NAMALWA (cell line): ENCODE measurements around the gene AQP7.
A peak's percentile ranks its signal among the peaks of the same experiment; 100 is the strongest.
"Not testable (repeated sequence)": the region's sequence is repeated elsewhere in the genome, so short reads cannot be mapped to it uniquely, and the experiment has no call there.

Experiments used
- DNase-seq: peaks from one replicate; pipeline ENCODE4 v3.0.0-alpha.2; 2015; ENCODE audit warnings: low spot score

AQP7 gene

GRCh38 chr9:33374634-33375237, 27.6 kb downstream of the AQP7 start:
- DNase-seq = peak; percentile 82

- DNase-seq = no peak
These were observed 28.2 kb downstream of the AQP7 start for GRCh38 chr9:33374190-33374589.

GRCh38 chr9:33372900-33373299, 29.5 kb downstream of the AQP7 start:
- no peak for DNase-seq

GRCh38 chr9:33366979-33367480, 35.3 kb downstream of the AQP7 start:
- no peak for DNase-seq

- DNase-seq = not testable (repeated sequence)
These were observed 37.6 kb downstream of the AQP7 start for GRCh38 chr9:33364814-33365213.

GRCh38 chr9:33364127-33364526, 38.2 kb downstream of the AQP7 start:
- DNase-seq = no peak

- DNase-seq = not testable (repeated sequence)
These were observed 43.7 kb downstream of the AQP7 start for GRCh38 chr9:33358641-33359040.

GRCh38 chr9:33355933-33356332, 46.4 kb downstream of the AQP7 start:
- no peak for DNase-seq

- no peak for DNase-seq
These were observed 47.6 kb downstream of the AQP7 start for GRCh38 chr9:33354651-33355211.

GRCh38 chr9:33351547-33351946, 50.8 kb downstream of the AQP7 start:
- DNase-seq = no peak

GRCh38 chr9:33350310-33350709, 52.1 kb downstream of the AQP7 start:
- no peak for DNase-seq

GRCh38 chr9:33349743-33350142, 52.6 kb downstream of the AQP7 start:
- no peak for DNase-seq

- DNase-seq = no peak
These were observed 53.4 kb downstream of the AQP7 start for GRCh38 chr9:33348998-33349397.

- no peak for DNase-seq
These were observed 55.8 kb downstream of the AQP7 start for GRCh38 chr9:33346564-33346963.

- no peak for DNase-seq
These were observed 58.2 kb downstream of the AQP7 start for GRCh38 chr9:33344145-33344544.

- no peak for DNase-seq
These were observed 61.2 kb downstream of the AQP7 start for GRCh38 chr9:33341182-33341581.

GRCh38 chr9:33340186-33340585, 62.2 kb downstream of the AQP7 start:
- no peak for DNase-seq
